Neural cell (in vitro differentiated cells): Measurements from ENCODE around the gene IGFBP7. TPM values are rescaled to one million over a fixed set of nuclear protein-coding genes. Genes with fewer than 3 reads are reported as not detected.

ENCODE experiments used
- H2AFZ ChIP-seq: fragments of 200-600, 300-800 bp; sonication (generic), shearing (Covaris generic); 2 replicates; pipeline ENCODE4 v1.6.0; 2014; ENCODE audit warnings: low read depth, mild to moderate bottlenecking, antibody characterized with exemption, low read length, moderate library complexity
- H3F3A ChIP-seq: fragments of 200-600 bp; shearing (Covaris generic); 2 replicates; pipeline ENCODE4 v1.6.1; 2016; ENCODE audit warnings: mild to moderate bottlenecking, moderate library complexity, mixed read lengths, antibody characterized with exemption, low read length; ENCODE audit not compliant: insufficient read depth, poor library complexity, severe bottlenecking
- H3K27ac ChIP-seq: fragments of 200-600, 300-800 bp; sonication (generic), shearing (Covaris generic); 2 replicates; pipeline ENCODE4 v1.5.1; 2014; ENCODE audit warnings: mild to moderate bottlenecking, low read length, moderate library complexity
- H3K27me3 ChIP-seq: fragments of 300-800, 200-600 bp; sonication (generic), shearing (Covaris generic); 2 replicates; pipeline ENCODE4 v1.6.0; 2014; ENCODE audit warnings: mild to moderate bottlenecking, low read depth, low read length, moderate library complexity; ENCODE audit not compliant: insufficient read depth
- H3K36me3 ChIP-seq: fragments of 300-800, 200-600 bp; sonication (generic), shearing (Covaris generic); 2 replicates; pipeline ENCODE4 v1.5.1; 2014; ENCODE audit warnings: mild to moderate bottlenecking, antibody characterized with exemption, low read length, moderate library complexity; ENCODE audit not compliant: insufficient read depth
- H3K4me2 ChIP-seq: fragments of 300-800, 200-600 bp; sonication (generic), shearing (Covaris generic); 2 replicates; pipeline ENCODE4 v1.6.0; 2014; ENCODE audit warnings: mild to moderate bottlenecking, low read length
- H3K4me3 ChIP-seq: fragments of 300-800, 200-600 bp; sonication (generic), shearing (Covaris generic); 2 replicates; pipeline ENCODE4 v1.5.1; 2014; ENCODE audit warnings: mild to moderate bottlenecking, low read length, moderate library complexity
- H3K79me2 ChIP-seq: fragments of 200-600 bp; shearing (Covaris generic); replicated peaks from 2 replicates; pipeline ENCODE4 v1.6.0; 2014; ENCODE audit warnings: mild to moderate bottlenecking, low read length, moderate library complexity; ENCODE audit not compliant: insufficient read depth
- H3K9ac ChIP-seq: fragments of 300-800, 200-600 bp; sonication (generic), shearing (Covaris generic); 2 replicates; pipeline ENCODE4 v1.6.1; 2016; ENCODE audit warnings: mild to moderate bottlenecking, low read length, mixed read lengths
- H3K9me2 ChIP-seq: fragments of 200-600 bp; shearing (Covaris generic); 2 replicates; pipeline ENCODE4 v1.6.1; 2016; ENCODE audit warnings: mild to moderate bottlenecking, low read length, mixed read lengths; ENCODE audit not compliant: insufficient read depth
- H3K9me3 ChIP-seq: fragments of 200-600, 300-800 bp; sonication (generic), shearing (Covaris generic); 2 replicates; pipeline ENCODE4 v1.6.1; 2016; ENCODE audit warnings: mild to moderate bottlenecking, mixed run types, low read length, moderate library complexity, mixed read lengths
- H4K20me1 ChIP-seq: fragments of 200-600 bp; shearing (Covaris generic); 2 replicates; pipeline ENCODE4 v1.6.1; 2016; ENCODE audit warnings: mild to moderate bottlenecking, mixed run types; ENCODE audit not compliant: insufficient read depth
- CTCF ChIP-seq: fragments of 450-650 bp; IDR thresholded peaks from 2 replicates; pipeline ENCODE4 v1.5.1; 2014; ENCODE audit warnings: antibody characterized with exemption, mild to moderate bottlenecking, moderate library complexity; ENCODE audit not compliant: poor library complexity, severe bottlenecking
- EZH2 ChIP-seq: fragments of 200-600, 300-800 bp; shearing (Covaris generic), sonication (generic); IDR thresholded peaks from 2 replicates; pipeline ENCODE4 v1.6.1; 2014; ENCODE audit warnings: antibody characterized with exemption, low read length, borderline replicate concordance, mild to moderate bottlenecking; ENCODE audit not compliant: insufficient read depth, poor library complexity, severe bottlenecking
- MXI1 ChIP-seq: fragments of 450-650 bp; conservative IDR thresholded peaks from 2 replicates; pipeline ENCODE4 v1.6.1; 2014; ENCODE audit warnings: antibody characterized with exemption, mild to moderate bottlenecking; ENCODE audit not compliant: poor library complexity, severe bottlenecking
- POLR2AphosphoS5 ChIP-seq: IDR thresholded peaks from 2 replicates; pipeline ENCODE4 v1.6.1; 2012
- RAD21 ChIP-seq: fragments of 450-650 bp; conservative IDR thresholded peaks from 2 replicates; pipeline ENCODE4 v1.6.1; 2014; ENCODE audit warnings: antibody characterized with exemption, mild to moderate bottlenecking, moderate library complexity
- REST ChIP-seq: IDR thresholded peaks from 2 replicates; pipeline ENCODE4 v1.6.1; 2012; ENCODE audit warnings: borderline replicate concordance
- TAF1 ChIP-seq: IDR thresholded peaks from 2 replicates; pipeline ENCODE4 v1.6.1; 2012; ENCODE audit warnings: low read depth
- polyA plus RNA-seq: library from polyadenylated mRNA; depleted of rRNA; stranded (reverse); fragments of >200 nt; gene quantifications from 2 replicates; pipeline ENCODE4 v1.2.3, GENCODE V29; 2014

Gene IGFBP7
- polyA plus RNA-seq, 1 donor from 2014 or later = 0.33 TPM

- Histone ChIP-seq H3K9me2 (no peaks in the 10 kb centered on the region), H3K27me3 (no peaks in the 10 kb centered on the region), H4K20me1 (no peaks in the 10 kb centered on the region), H3K79me2 (no peaks in the 10 kb centered on the region), H3K27ac (no peak overlapping the region), H2AFZ (no peak overlapping the region), H3K4me3 (no peak overlapping the region), H3K4me2 (no peak overlapping the region), H3F3A (no peaks in the 10 kb centered on the region), H3K9ac (no peak overlapping the region), H3K9me3 (no peaks in the 10 kb centered on the region), H3K36me3 (no peaks in the 10 kb centered on the region)
- TF ChIP-seq REST (no peak), TAF1 (no peak), POLR2AphosphoS5 (no peak), EZH2 (no peak), MXI1 (no peak), CTCF (no peak), RAD21 (no peak)
Measured at GRCh38 chr4:57095245-57095644, 14.9 kb downstream of the IGFBP7 start.

DNA sequence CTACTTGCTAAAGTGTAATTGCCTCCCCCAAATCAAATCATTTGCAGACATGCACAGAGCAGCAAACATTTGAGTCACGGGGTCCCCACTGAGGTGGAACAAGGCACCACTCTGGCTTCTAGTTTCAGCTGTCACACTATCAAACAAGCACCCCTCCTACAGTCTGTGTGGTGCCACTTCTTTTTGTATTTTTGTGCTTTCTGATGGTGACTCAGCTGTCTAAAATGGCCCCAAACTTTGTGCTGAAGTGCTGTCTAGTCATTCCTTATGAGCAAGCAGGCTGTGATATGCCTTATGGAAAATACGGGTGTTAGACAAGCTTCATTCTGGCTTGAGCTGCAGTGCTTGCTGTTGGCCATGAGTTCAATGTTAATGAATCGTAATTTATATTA lies 15.4 kb downstream of the IGFBP7 start:
- H3K9me3 ChIP-seq = no peaks in the 10 kb centered on the region
- H3F3A ChIP-seq = no peaks in the 10 kb centered on the region
- no peaks in the 10 kb centered on the region for H3K9me2 ChIP-seq
- no peak overlapping the region for H3K4me2 ChIP-seq
- no peaks in the 10 kb centered on the region for H3K36me3 ChIP-seq
- no peaks in the 10 kb centered on the region for H3K79me2 ChIP-seq
- no peak overlapping the region for H2AFZ ChIP-seq
- no peaks in the 10 kb centered on the region for H3K27me3 ChIP-seq
- H4K20me1 ChIP-seq = no peaks in the 10 kb centered on the region
- H3K9ac ChIP-seq = no peak overlapping the region
- no peak for TF ChIP-seq REST
- no peak overlapping the region for H3K27ac ChIP-seq
- no peak overlapping the region for H3K4me3 ChIP-seq
